Kidney (tissue), 14 donors: Measurements from ENCODE around the gene HIGD1A. TPM values are rescaled to one million over a fixed set of nuclear protein-coding genes. Genes with fewer than 3 reads are reported as not detected.

Experiments used
- DNase-seq, 5 donors: peaks; one replicate each; pipeline ENCODE4 v3.0.0-alpha.2; 2013 to 2020
- FAIRE-seq: peaks from 2 replicates; lab custom pipeline; 2012; peaks lifted over from hg19 to GRCh38; lab: Jason Lieb, UNC
- H3K27ac ChIP-seq, 2 donors: one replicate each; pipeline ENCODE4 v1.7.0; 2013; ENCODE audit warnings: low read depth in 2 of 2, low read length in 2 of 2, inconsistent platforms in 1 of 2
- H3K27me3 ChIP-seq: one replicate; pipeline ENCODE4 v1.7.1; 2013; ENCODE audit warnings: low read length, inconsistent platforms; ENCODE audit not compliant: control insufficient read depth, insufficient read depth
- H3K36me3 ChIP-seq, 3 donors: one replicate each; pipeline versions ENCODE4 v1.7.0 to v1.7.1; 2013; ENCODE audit warnings: low read length in 3 of 3, control low read depth in 1 of 3, inconsistent platforms in 1 of 3; ENCODE audit not compliant: insufficient read depth in 3 of 3, control insufficient read depth in 2 of 3
- H3K4me1 ChIP-seq, 3 donors: one replicate each; pipeline versions ENCODE4 v1.7.0 to v1.7.1; 2013; ENCODE audit warnings: low read length in 3 of 3, inconsistent platforms in 1 of 3, low read depth in 1 of 3; ENCODE audit not compliant: control insufficient read depth in 2 of 3, insufficient read depth in 2 of 3
- H3K4me3 ChIP-seq, 3 donors: one replicate each; pipeline versions ENCODE4 v1.7.0 to v1.8.1; 2013; ENCODE audit warnings: low read length in 3 of 3, control low read depth in 1 of 3, inconsistent platforms in 1 of 3
- H3K9ac ChIP-seq, 3 donors: one replicate each; pipeline versions ENCODE4 v1.7.0 to v1.7.1; 2013; ENCODE audit warnings: low read length in 3 of 3, control low read depth in 1 of 3, inconsistent platforms in 1 of 3
- H3K9me3 ChIP-seq, 3 donors: one replicate each; pipeline versions ENCODE4 v1.7.0 to v1.7.1; 2013; ENCODE audit warnings: low read length in 3 of 3, control low read depth in 1 of 3, inconsistent platforms in 1 of 3; ENCODE audit not compliant: control insufficient read depth in 2 of 3, insufficient read depth in 1 of 3
- intact Hi-C: fragments of 100-400 bp; cut with DNase I; formaldehyde crosslinking; loops from one replicate; pipeline ENCODE4 v1.11.1; 2022
- polyA plus RNA-seq: library from polyadenylated mRNA; stranded (reverse); fragments of 350-450 nt; fragmentation: Illumina TruSeq; extraction: RNeasy Lipid Tissue Mini Kit (QIAGEN cat#74804); gene quantifications from one replicate; pipeline ENCODE4 v1.2.3, GENCODE V29; 2014; ENCODE audit warnings: low read depth, low replicate concordance; ENCODE audit not compliant: insufficient read depth
- total RNA-seq: library from RNA; stranded (reverse); fragmentation: NEBNext Ultra II Directional; extraction: Animal tissue kit (Norgen Biotek cat#: 25700); gene quantifications from one replicate; pipeline ENCODE4 v1.2.1, GENCODE V29; 2021
- TF ChIP-seq, protein P1 (sequence below): IDR thresholded peaks from 3 replicates; pipeline ENCODE4 v1.5.1; 2012; ENCODE audit warnings: mild to moderate bottlenecking, moderate library complexity, borderline replicate concordance; ENCODE audit not compliant: insufficient read depth; ENCODE audit errors: extremely low read depth
- donor health status: control.
- donor health status: control.
- donor health status: control.
- donor health status: control.
- donor health status: control.
- donor health status: DM: yes; HTN: yes; CAD: no.
- donor health status: Normal renal cell carcinoma (clear cell type).

HIGD1A gene
- total and polyA plus RNA-seq, 2 donors from 2014 or later: 207 to 283 TPM

DNA sequence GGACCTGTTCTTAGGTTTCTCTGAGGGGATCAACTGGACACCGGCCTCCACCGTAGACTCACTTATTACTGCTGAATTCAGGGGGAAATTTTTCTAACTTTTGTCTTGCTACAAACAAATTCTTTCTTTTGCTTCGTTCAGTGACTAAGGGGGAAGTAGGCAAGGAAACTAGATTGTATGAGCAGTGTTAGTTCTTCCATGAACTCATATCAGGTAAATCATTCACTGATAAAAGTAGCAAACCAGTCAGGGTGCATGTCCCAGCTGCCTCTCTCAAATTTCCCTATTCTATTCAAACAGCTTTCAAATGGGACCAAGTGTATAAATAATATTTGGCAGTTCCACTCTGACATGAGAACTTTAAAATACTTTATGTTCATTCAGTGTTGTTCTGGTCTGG, 23.9 kb downstream of the HIGD1A start:
- peaks cover 0 to 9% (median 6%) of the 10 kb centered on the region in 3 donors for H3K36me3 ChIP-seq
- no peaks in the 10 kb centered on the region for H3K27me3 ChIP-seq
- intact Hi-C loops: loop anchor here (10.0 kb wide), 1 partner anchor 54 kb away; no protein-coding TSS in a partner anchor
- FAIRE-seq: no peak
- H3K4me3 ChIP-seq: peak overlapping the region in 1 of 3 donors; percentile 24
- H3K9me3 ChIP-seq: no peaks in the 10 kb centered on the region
- H3K4me1 ChIP-seq: peaks cover 0 to 9% (median 5%) of the 10 kb centered on the region in 3 donors
- H3K27ac ChIP-seq: peak overlapping the region in 1 of 2 donors; percentile 69
- DNase-seq: peak in 1 of 5 donors; percentile 16
- H3K9ac ChIP-seq: no peak overlapping the region
- TF ChIP-seq, protein P1, sequence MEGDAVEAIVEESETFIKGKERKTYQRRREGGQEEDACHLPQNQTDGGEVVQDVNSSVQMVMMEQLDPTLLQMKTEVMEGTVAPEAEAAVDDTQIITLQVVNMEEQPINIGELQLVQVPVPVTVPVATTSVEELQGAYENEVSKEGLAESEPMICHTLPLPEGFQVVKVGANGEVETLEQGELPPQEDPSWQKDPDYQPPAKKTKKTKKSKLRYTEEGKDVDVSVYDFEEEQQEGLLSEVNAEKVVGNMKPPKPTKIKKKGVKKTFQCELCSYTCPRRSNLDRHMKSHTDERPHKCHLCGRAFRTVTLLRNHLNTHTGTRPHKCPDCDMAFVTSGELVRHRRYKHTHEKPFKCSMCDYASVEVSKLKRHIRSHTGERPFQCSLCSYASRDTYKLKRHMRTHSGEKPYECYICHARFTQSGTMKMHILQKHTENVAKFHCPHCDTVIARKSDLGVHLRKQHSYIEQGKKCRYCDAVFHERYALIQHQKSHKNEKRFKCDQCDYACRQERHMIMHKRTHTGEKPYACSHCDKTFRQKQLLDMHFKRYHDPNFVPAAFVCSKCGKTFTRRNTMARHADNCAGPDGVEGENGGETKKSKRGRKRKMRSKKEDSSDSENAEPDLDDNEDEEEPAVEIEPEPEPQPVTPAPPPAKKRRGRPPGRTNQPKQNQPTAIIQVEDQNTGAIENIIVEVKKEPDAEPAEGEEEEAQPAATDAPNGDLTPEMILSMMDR: no peak

DNA sequence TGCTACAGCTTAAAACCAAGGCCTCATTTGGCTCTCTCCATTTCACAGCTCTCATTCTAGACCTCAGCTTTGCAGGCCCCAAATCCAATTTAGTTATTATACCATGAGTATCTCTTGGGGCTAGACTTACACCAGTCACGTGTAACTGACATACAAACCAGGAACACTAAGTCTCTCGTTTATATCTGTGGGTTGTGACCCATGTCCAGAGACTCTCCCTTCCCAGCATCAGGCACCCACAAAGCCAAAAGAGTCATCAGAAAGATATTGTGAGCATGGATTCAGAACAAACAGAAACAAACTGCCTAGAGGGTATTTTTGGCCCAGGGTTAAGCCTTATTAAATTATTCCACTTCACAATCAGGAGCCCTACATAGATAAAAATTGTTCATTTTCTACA, 25.6 kb downstream of the HIGD1A start:
- peaks cover 0 to 9% (median 5%) of the 10 kb centered on the region in 3 donors for H3K4me1 ChIP-seq
- no peak overlapping the region for H3K27ac ChIP-seq
- intact Hi-C loops: no loop called here

DNA sequence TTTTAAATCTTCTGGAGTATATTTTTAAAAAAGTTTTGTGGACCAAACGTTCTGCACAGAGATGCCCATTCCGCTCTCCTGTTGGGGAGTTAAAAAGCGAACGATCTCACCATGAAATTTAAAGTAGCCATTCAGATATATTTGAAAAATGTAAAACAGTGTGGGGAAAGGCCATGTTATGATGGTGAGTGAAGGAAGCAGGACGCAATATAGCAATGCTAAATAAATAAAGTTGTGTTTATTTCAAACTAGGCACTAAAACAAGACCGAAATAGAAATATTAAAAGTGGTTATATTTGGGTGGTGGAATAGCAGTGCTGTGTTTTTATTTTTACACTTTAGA, 30.9 kb downstream of the HIGD1A start:
- intact Hi-C loops: no loop called here
- FAIRE-seq: no peak

More for the DNA sequence above, 25.6 kb downstream of the HIGD1A start:
- Histone ChIP-seq H3K9ac (no peak overlapping the region), H3K27me3 (no peaks in the 10 kb centered on the region), H3K9me3 (no peaks in the 10 kb centered on the region), H3K4me3 (no peak overlapping the region), H3K36me3 (peaks cover 0 to 6% (median 6%) of the 10 kb centered on the region in 3 donors)
- TF ChIP-seq, protein P1: no peak
- DNase-seq: no peak
- no peak for FAIRE-seq

More for the DNA sequence above, 30.9 kb downstream of the HIGD1A start:
- no peaks in the 10 kb centered on the region for H3K36me3 ChIP-seq
- TF ChIP-seq, protein P1: no peak
- H3K27me3 ChIP-seq: no peaks in the 10 kb centered on the region
- peak overlapping the region; percentile 65 to 73 (median 69) for H3K9ac ChIP-seq
- H3K4me1 ChIP-seq: peaks cover 0 to 4% (median 4%) of the 10 kb centered on the region in 3 donors
- no peak overlapping the region for H3K27ac ChIP-seq
- no peak for DNase-seq
- H3K4me3 ChIP-seq: peak overlapping the region; percentile 69 to 85 (median 79)
- no peaks in the 10 kb centered on the region for H3K9me3 ChIP-seq
